H9 (cell line): ENCODE measurements around the gene TMEM108. TPM values are rescaled to one million over a fixed set of nuclear protein-coding genes. Genes with fewer than 3 reads are reported as not detected.

ENCODE experiments used
- DNase-seq: peaks from one replicate; pipeline ENCODE4 v3.0.0-alpha.2; 2017
- H2AFZ ChIP-seq: one replicate; pipeline ENCODE4 v1.6.1; 2013; ENCODE audit warnings: mild to moderate bottlenecking, low read length, control low read depth, moderate library complexity
- H2AK5ac ChIP-seq: 2 replicates; pipeline ENCODE4 v1.6.1; 2013; ENCODE audit warnings: low read length, control low read depth, mixed read lengths; ENCODE audit not compliant: insufficient read length
- H2BK120ac ChIP-seq: one replicate; pipeline ENCODE4 v1.6.1; 2013; ENCODE audit warnings: low read depth, mild to moderate bottlenecking, low read length, control low read depth, inconsistent platforms; ENCODE audit not compliant: poor library complexity, severe bottlenecking
- H2BK12ac ChIP-seq: 2 replicates; pipeline ENCODE4 v1.6.1; 2013; ENCODE audit warnings: low read length, control low read depth, mixed read lengths, low read depth; ENCODE audit not compliant: insufficient read length
- H2BK15ac ChIP-seq: 2 replicates; pipeline ENCODE4 v1.6.1; 2013; ENCODE audit warnings: low read depth, low read length, control low read depth
- H2BK20ac ChIP-seq: one replicate; pipeline ENCODE4 v1.6.1; 2013; ENCODE audit warnings: low read depth, mild to moderate bottlenecking, low read length, control low read depth, inconsistent platforms; ENCODE audit not compliant: poor library complexity, severe bottlenecking
- H2BK5ac ChIP-seq: 2 replicates; pipeline ENCODE4 v1.6.1; 2013; ENCODE audit warnings: low read length, control low read depth, mixed read lengths; ENCODE audit not compliant: insufficient read length
- H3K14ac ChIP-seq: 2 replicates; pipeline ENCODE4 v1.6.1; 2013; ENCODE audit warnings: low read length, control low read depth; ENCODE audit not compliant: insufficient read depth
- H3K18ac ChIP-seq: 2 replicates; pipeline ENCODE4 v1.6.1; 2013; ENCODE audit warnings: low read depth, mild to moderate bottlenecking, mixed read lengths, low read length, control low read depth; ENCODE audit not compliant: insufficient read length
- H3K23ac ChIP-seq: 2 replicates; pipeline ENCODE4 v1.6.1; 2013; ENCODE audit warnings: low read length, control low read depth, mixed read lengths, low read depth; ENCODE audit not compliant: insufficient read length
- H3K23me2 ChIP-seq: 2 replicates; pipeline ENCODE4 v1.6.1; 2013; ENCODE audit warnings: low read depth, mild to moderate bottlenecking, mixed read lengths, low read length, control low read depth; ENCODE audit not compliant: insufficient read length, poor library complexity, severe bottlenecking
- H3K27ac ChIP-seq: 2 replicates; pipeline ENCODE4 v1.5.1; 2013; ENCODE audit warnings: low read length, control low read depth, mixed read lengths, low read depth; ENCODE audit not compliant: insufficient read length
- H3K27me3 ChIP-seq: 2 replicates; pipeline ENCODE4 v1.6.1; 2013; ENCODE audit warnings: low read length, control low read depth, inconsistent platforms; ENCODE audit not compliant: insufficient read depth
- H3K4ac ChIP-seq: 2 replicates; pipeline ENCODE4 v1.6.1; 2013; ENCODE audit warnings: low read depth, mild to moderate bottlenecking, control low read depth, inconsistent platforms, low read length, moderate library complexity
- H3K4me1 ChIP-seq: 2 replicates; pipeline ENCODE4 v1.6.1; 2013; ENCODE audit warnings: low read length, control low read depth, inconsistent platforms; ENCODE audit not compliant: insufficient read depth
- H3K4me2 ChIP-seq: 2 replicates; pipeline ENCODE4 v1.6.1; 2013; ENCODE audit warnings: low read length, control low read depth, mixed read lengths; ENCODE audit not compliant: insufficient read length, insufficient read depth
- H3K56ac ChIP-seq: 2 replicates; pipeline ENCODE4 v1.6.1; 2013; ENCODE audit warnings: low read depth, mild to moderate bottlenecking, mixed read lengths, low read length, control low read depth; ENCODE audit not compliant: insufficient read length
- H3K79me1 ChIP-seq: 2 replicates; pipeline ENCODE4 v1.6.1; 2013; ENCODE audit warnings: low read depth, mild to moderate bottlenecking, moderate library complexity, low read length, control low read depth, inconsistent platforms; ENCODE audit not compliant: insufficient read depth, poor library complexity, severe bottlenecking
- H3K79me2 ChIP-seq: 2 replicates; pipeline ENCODE4 v1.6.1; 2013; ENCODE audit warnings: low read length, control low read depth, inconsistent platforms; ENCODE audit not compliant: insufficient read depth
- H3K9ac ChIP-seq: 2 replicates; pipeline ENCODE4 v1.6.1; 2013; ENCODE audit warnings: low read length, control low read depth, mixed read lengths; ENCODE audit not compliant: insufficient read length; ENCODE audit errors: extremely low read depth
- H3K9me3 ChIP-seq: one replicate; pipeline ENCODE4 v1.6.1; 2013; ENCODE audit warnings: low read depth, low read length, inconsistent platforms; ENCODE audit not compliant: control insufficient read depth
- H3T11ph ChIP-seq: one replicate; pipeline ENCODE4 v1.6.1; 2013; ENCODE audit warnings: mild to moderate bottlenecking, low read length, control low read depth, inconsistent platforms
- H4K20me1 ChIP-seq: one replicate; pipeline ENCODE4 v1.6.1; 2013; ENCODE audit not compliant: control insufficient read depth, insufficient read length, insufficient read depth
- H4K5ac ChIP-seq: 2 replicates; pipeline ENCODE4 v1.6.1; 2013; ENCODE audit warnings: low read depth, mild to moderate bottlenecking, mixed read lengths, low read length, control low read depth; ENCODE audit not compliant: insufficient read length
- H4K8ac ChIP-seq: replicated peaks from 2 replicates; pipeline ENCODE4 v1.6.1; 2013; ENCODE audit warnings: low read length, control low read depth, mixed read lengths, low read depth; ENCODE audit not compliant: insufficient read length
- H4K91ac ChIP-seq: 2 replicates; pipeline ENCODE4 v1.6.1; 2013; ENCODE audit warnings: low read depth, mild to moderate bottlenecking, moderate library complexity, mixed read lengths, low read length, control low read depth; ENCODE audit not compliant: insufficient read length
- H3K27ac Mint-ChIP-seq, 3 experiments: 2 replicates in 2 of 3; 3 replicates in 1 of 3; pipeline ENCODE4 v1.8.0; 2020 to 2021; ENCODE audit warnings: mixed read lengths in 3 of 3, mild to moderate bottlenecking in 1 of 3, moderate library complexity in 1 of 3
- H3K27me3 Mint-ChIP-seq: 2 replicates; pipeline ENCODE4 v1.8.0; 2021; ENCODE audit warnings: low read depth, mild to moderate bottlenecking, moderate library complexity, mixed read lengths
- H3K36me3 Mint-ChIP-seq, 3 experiments: 2 replicates in 2 of 3; 3 replicates in 1 of 3; pipeline ENCODE4 v1.8.0; 2020 to 2021; ENCODE audit warnings: low read depth in 3 of 3, mixed read lengths in 3 of 3; ENCODE audit not compliant: insufficient read depth in 1 of 3
- H3K4me1 Mint-ChIP-seq, 2 experiments: 2 replicates each; pipeline ENCODE4 v1.8.0; 2020; ENCODE audit warnings: mixed read lengths in 2 of 2
- H3K4me3 Mint-ChIP-seq, 2 experiments: 2 replicates in 1 of 2; 3 replicates in 1 of 2; pipeline ENCODE4 v1.8.0; 2020 to 2021; ENCODE audit warnings: mild to moderate bottlenecking in 2 of 2, mixed read lengths in 2 of 2, moderate library complexity in 1 of 2
- H3K9me3 Mint-ChIP-seq, 2 experiments: 2 replicates in 1 of 2; 3 replicates in 1 of 2; pipeline ENCODE4 v1.8.0; 2020; ENCODE audit warnings: mild to moderate bottlenecking in 2 of 2, mixed read lengths in 2 of 2, moderate library complexity in 1 of 2
- total RNA-seq: library from RNA; stranded (reverse); gene quantifications from 2 replicates; pipeline ENCODE4 v1.2.1, GENCODE V29; 2021
- TF ChIP-seq, protein P1 (sequence below): fragments of 200-600 bp; sonication (generic); conservative IDR thresholded peaks from 3 replicates; pipeline ENCODE4 v1.8.0; 2021; ENCODE audit warnings: antibody characterized with exemption, mild to moderate bottlenecking

TMEM108 gene
- total RNA-seq, 1 experiment from 2014 or later = 5.0 TPM

DNA sequence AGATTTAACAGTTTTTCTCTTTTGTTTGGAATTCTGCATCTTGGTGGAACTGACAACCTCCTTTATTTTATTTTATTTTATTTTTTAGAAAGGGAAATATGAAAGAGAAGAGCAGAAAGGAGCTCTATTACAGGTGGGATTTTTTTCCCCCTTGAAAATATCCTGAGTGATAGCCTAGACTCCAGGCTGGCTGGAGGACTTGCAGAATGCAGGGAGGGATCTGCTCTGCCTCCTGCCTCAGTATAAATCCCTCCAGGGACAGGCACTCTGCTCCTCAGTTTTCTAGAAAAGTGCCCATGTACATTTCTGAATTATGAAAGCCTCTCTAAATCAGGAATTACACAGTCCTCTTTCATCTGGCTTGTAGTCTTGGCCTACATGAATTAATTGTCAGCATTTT lies 173.7 kb downstream of the TMEM108 start:
- Histone ChIP-seq H3K27me3 (no peaks in the 10 kb centered on the region), H4K5ac (no peak overlapping the region), H2BK120ac (no peak overlapping the region), H2AFZ (no peak overlapping the region), H4K20me1 (no peaks in the 10 kb centered on the region), H2BK15ac (no peak overlapping the region), H3K9ac (no peak overlapping the region), H3K27ac (peak overlapping the region; percentile 81), H3K4ac (no peak overlapping the region), H2BK20ac (no peak overlapping the region), H3K23ac (no peak overlapping the region), H4K91ac (no peak overlapping the region), H3K79me1 (no peaks in the 10 kb centered on the region), H2BK12ac (no peak overlapping the region), H3K56ac (no peak overlapping the region), H3K9me3 (no peaks in the 10 kb centered on the region), H3K18ac (no peak overlapping the region), H3T11ph (no peak overlapping the region), H2BK5ac (no peak overlapping the region), H3K79me2 (peaks cover 2% of the 10 kb centered on the region; the same call in 1 of the 2 replicates), H3K14ac (no peak overlapping the region), H3K23me2 (no peaks in the 10 kb centered on the region), H3K4me2 (no peak overlapping the region), H2AK5ac (no peak overlapping the region), H3K4me1 (peaks cover 8% of the 10 kb centered on the region; the same call in 1 of the 2 replicates), H4K8ac (no peak overlapping the region)
- peaks cover 0 to 2% (median under 1%) of the 10 kb centered on the region in 3 experiments; a peak in 4 of 7 replicates for H3K36me3 Mint-ChIP-seq
- H3K4me3 Mint-ChIP-seq = no peak overlapping the region
- H3K9me3 Mint-ChIP-seq = 0 out of 5 replicates have a peak, but pooled peaks cover 0 to under 1% of the 10 kb centered on the region in 2 experiments
- TF ChIP-seq, protein P1, sequence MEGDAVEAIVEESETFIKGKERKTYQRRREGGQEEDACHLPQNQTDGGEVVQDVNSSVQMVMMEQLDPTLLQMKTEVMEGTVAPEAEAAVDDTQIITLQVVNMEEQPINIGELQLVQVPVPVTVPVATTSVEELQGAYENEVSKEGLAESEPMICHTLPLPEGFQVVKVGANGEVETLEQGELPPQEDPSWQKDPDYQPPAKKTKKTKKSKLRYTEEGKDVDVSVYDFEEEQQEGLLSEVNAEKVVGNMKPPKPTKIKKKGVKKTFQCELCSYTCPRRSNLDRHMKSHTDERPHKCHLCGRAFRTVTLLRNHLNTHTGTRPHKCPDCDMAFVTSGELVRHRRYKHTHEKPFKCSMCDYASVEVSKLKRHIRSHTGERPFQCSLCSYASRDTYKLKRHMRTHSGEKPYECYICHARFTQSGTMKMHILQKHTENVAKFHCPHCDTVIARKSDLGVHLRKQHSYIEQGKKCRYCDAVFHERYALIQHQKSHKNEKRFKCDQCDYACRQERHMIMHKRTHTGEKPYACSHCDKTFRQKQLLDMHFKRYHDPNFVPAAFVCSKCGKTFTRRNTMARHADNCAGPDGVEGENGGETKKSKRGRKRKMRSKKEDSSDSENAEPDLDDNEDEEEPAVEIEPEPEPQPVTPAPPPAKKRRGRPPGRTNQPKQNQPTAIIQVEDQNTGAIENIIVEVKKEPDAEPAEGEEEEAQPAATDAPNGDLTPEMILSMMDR = no peak
- no peaks in the 10 kb centered on the region for H3K27me3 Mint-ChIP-seq
- DNase-seq = no peak
- peaks cover 38 to 48% of the 10 kb centered on the region in 2 experiments for H3K4me1 Mint-ChIP-seq
- peak overlapping the region; percentile 72 to 92 (median 77); a peak in 6 of 7 replicates for H3K27ac Mint-ChIP-seq
